GM23248 (cell line): ENCODE results near the gene CDK14.

Experiments used
- EZH2 ChIP-seq: fragments of 200-600 bp; sonication (generic); IDR thresholded peaks from 2 replicates; pipeline ENCODE4 v1.6.1; 2018; ENCODE audit warnings: antibody characterized with exemption, mild to moderate bottlenecking; ENCODE audit not compliant: insufficient read depth, poor library complexity, severe bottlenecking
- EZH2phosphoT487 ChIP-seq: fragments of 200-600 bp; sonication (generic); IDR thresholded peaks from 2 replicates; pipeline ENCODE4 v1.6.1; 2018; ENCODE audit warnings: antibody characterized with exemption, moderate library complexity, mild to moderate bottlenecking, low read depth; ENCODE audit not compliant: insufficient read depth

DNA sequence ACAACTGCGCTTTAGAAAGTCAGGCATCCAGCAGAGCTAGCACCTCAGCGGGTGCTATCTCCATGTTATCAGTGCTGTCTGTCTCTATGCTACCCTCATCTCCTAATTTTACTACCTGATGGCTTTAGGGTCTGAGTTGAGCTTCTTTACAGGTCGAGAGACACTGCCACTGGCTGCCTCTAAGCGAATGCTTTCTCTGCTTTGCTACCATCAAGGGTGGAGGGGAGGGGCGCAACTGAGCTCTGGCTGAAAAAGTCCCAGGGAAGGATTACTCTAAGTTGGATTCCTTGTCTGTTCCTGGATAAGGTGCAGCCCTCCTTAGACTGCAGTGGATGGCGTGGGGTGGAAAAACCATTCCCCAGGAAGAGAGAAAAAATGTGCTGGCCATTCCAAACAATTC, 105.7 kb downstream of the CDK14 start:
- no peak for TF ChIP-seq EZH2
- no peak for TF ChIP-seq EZH2phosphoT487
